Measurements from ENCODE around the gene KIF23.
"Not testable (repeated sequence)": the region's sequence is repeated elsewhere in the genome, so short reads cannot be mapped to it uniquely, and the experiment has no call there.

Gene KIF23

GRCh38 chr15:69439623-69440022 lies 25.5 kb downstream of the KIF23 start:
- no peak for DNase-seq

GRCh38 chr15:69443032-69443611 lies 29.0 kb downstream of the KIF23 start:
- no peak for DNase-seq

GRCh38 chr15:69444686-69445085 lies 30.5 kb downstream of the KIF23 start:
- no peak for DNase-seq

- DNase-seq, result no peak
Observed at GRCh38 chr15:69446953-69447352, 32.8 kb downstream of the KIF23 start.

GRCh38 chr15:69450221-69450620 lies 36.1 kb downstream of the KIF23 start:
- not testable (repeated sequence) for DNase-seq

- DNase-seq, result no peak
Observed at GRCh38 chr15:69450968-69451695, 37.0 kb downstream of the KIF23 start.

GRCh38 chr15:69451951-69452691 lies 38.0 kb downstream of the KIF23 start:
- DNase-seq, result peak; percentile 33

GRCh38 chr15:69452692-69453521 lies 38.8 kb downstream of the KIF23 start, which contains the start of gene RPLP1:
TSS of gene RPLP1 (plus strand) at chr15:69452818. CDS start at chr15:69452949, 131 bp downstream.
- DNase-seq, result peak; percentile 95

- DNase-seq, result no peak
Observed at GRCh38 chr15:69454953-69455352, 40.8 kb downstream of the KIF23 start.

GRCh38 chr15:69456208-69457166 lies 42.3 kb downstream of the KIF23 start:
- DNase-seq, result no peak

GRCh38 chr15:69457304-69458280 lies 43.4 kb downstream of the KIF23 start:
- DNase-seq, result no peak

GRCh38 chr15:69459066-69459465 lies 44.9 kb downstream of the KIF23 start:
- no peak for DNase-seq

- no peak for DNase-seq
Observed at GRCh38 chr15:69460481-69460880, 46.3 kb downstream of the KIF23 start.

GRCh38 chr15:69462030-69462492 lies 47.9 kb downstream of the KIF23 start:
- no peak for DNase-seq

GRCh38 chr15:69462493-69463181 lies 48.5 kb downstream of the KIF23 start:
- DNase-seq, result peak; percentile 91

GRCh38 chr15:69463182-69463756 lies 49.1 kb downstream of the KIF23 start:
- DNase-seq, result no peak

- DNase-seq, result no peak
Observed at GRCh38 chr15:69465253-69465652, 51.1 kb downstream of the KIF23 start.

GRCh38 chr15:69466733-69467132 lies 52.6 kb downstream of the KIF23 start:
- DNase-seq, result no peak

- no peak for DNase-seq
Observed at GRCh38 chr15:69467636-69468035, 53.5 kb downstream of the KIF23 start.

All from stimulated activated CD4-positive, alpha-beta T cell treated with anti-CD3 and anti-CD28 coated beads, Interleukin-4, amount 100 ng/mL, for 1 hour (primary cell).